Parathyroid adenoma (tissue), 2 donors: Measurements from ENCODE around the gene PEX12.

Experiments used
- H2AFZ ChIP-seq: fragments of 300-600 bp; sonication (generic); one replicate; pipeline ENCODE4 v1.7.0; 2017; ENCODE audit warnings: antibody characterized with exemption, mild to moderate bottlenecking
- H3K27ac ChIP-seq: fragments of 300-600 bp; sonication (generic); one replicate; pipeline ENCODE4 v1.7.0; 2017
- H3K27me3 ChIP-seq: fragments of 300-600 bp; sonication (generic); one replicate; pipeline ENCODE4 v1.7.0; 2017; ENCODE audit warnings: low read length; ENCODE audit not compliant: control insufficient read depth, insufficient read depth
- H3K36me3 ChIP-seq: fragments of 300-600 bp; sonication (generic); one replicate; pipeline ENCODE4 v1.7.0; 2017; ENCODE audit warnings: low read length; ENCODE audit not compliant: control insufficient read depth, insufficient read depth
- H3K4me1 ChIP-seq: fragments of 300-600 bp; sonication (generic); one replicate; pipeline ENCODE4 v1.7.0; 2017; ENCODE audit warnings: control low read depth
- H3K4me2 ChIP-seq: fragments of 300-600 bp; sonication (generic); one replicate; pipeline ENCODE4 v1.7.0; 2017; ENCODE audit warnings: low read length
- H3K4me3 ChIP-seq: fragments of 300-600 bp; sonication (generic); one replicate; pipeline ENCODE4 v1.7.0; 2017; ENCODE audit warnings: low read depth, low read length
- H3K79me2 ChIP-seq: fragments of 300-600 bp; sonication (generic); one replicate; pipeline ENCODE4 v1.7.0; 2017; ENCODE audit warnings: control low read depth
- H3K9ac ChIP-seq: fragments of 300-600 bp; sonication (generic); one replicate; pipeline ENCODE4 v1.7.0; 2017; ENCODE audit warnings: mild to moderate bottlenecking
- H3K9me3 ChIP-seq: fragments of 300-600 bp; sonication (generic); one replicate; pipeline ENCODE4 v1.7.0; 2017; ENCODE audit warnings: low read length; ENCODE audit not compliant: control insufficient read depth
- CTCF ChIP-seq: fragments of 300-600 bp; sonication (generic); IDR thresholded peaks from one replicate; pipeline ENCODE4 v1.7.0; 2017; ENCODE audit warnings: antibody characterized with exemption, mild to moderate bottlenecking
- donor health status: primary hyperparathyroidism.

Gene PEX12

GRCh38 chr17:35596530-35597233, 18.3 kb upstream of the PEX12 start:
- TF ChIP-seq CTCF, result no peak
- no peak overlapping the region for H3K27ac ChIP-seq
- no peak overlapping the region for H3K9ac ChIP-seq
- no peaks in the 10 kb centered on the region for H3K4me1 ChIP-seq
- H3K36me3 ChIP-seq, result no peaks in the 10 kb centered on the region
- no peaks in the 10 kb centered on the region for H3K27me3 ChIP-seq
- peaks cover 22% of the 10 kb centered on the region for H3K79me2 ChIP-seq
- H3K4me3 ChIP-seq, result no peak overlapping the region
- no peak overlapping the region for H2AFZ ChIP-seq
- no peak overlapping the region for H3K4me2 ChIP-seq
- no peaks in the 10 kb centered on the region for H3K9me3 ChIP-seq

GRCh38 chr17:35596072-35596471, 17.7 kb upstream of the PEX12 start:
- Histone ChIP-seq H2AFZ (no peak overlapping the region), H3K79me2 (peaks cover 25% of the 10 kb centered on the region), H3K36me3 (no peaks in the 10 kb centered on the region), H3K27ac (no peak overlapping the region), H3K9ac (no peak overlapping the region), H3K4me1 (no peaks in the 10 kb centered on the region), H3K27me3 (no peaks in the 10 kb centered on the region), H3K4me2 (no peak overlapping the region), H3K4me3 (no peak overlapping the region), H3K9me3 (no peaks in the 10 kb centered on the region)
- no peak for TF ChIP-seq CTCF

- H3K79me2 ChIP-seq, result peaks cover 40% of the 10 kb centered on the region
- H3K4me2 ChIP-seq, result peak overlapping the region; percentile 68
- H3K36me3 ChIP-seq, result no peaks in the 10 kb centered on the region
- H3K27me3 ChIP-seq, result no peaks in the 10 kb centered on the region
- TF ChIP-seq CTCF, result no peak
- no peak overlapping the region for H2AFZ ChIP-seq
- H3K9ac ChIP-seq, result no peak overlapping the region
- no peaks in the 10 kb centered on the region for H3K9me3 ChIP-seq
- no peak overlapping the region for H3K4me3 ChIP-seq
- peaks cover 9% of the 10 kb centered on the region for H3K4me1 ChIP-seq
- no peak overlapping the region for H3K27ac ChIP-seq
Measured at GRCh38 chr17:35588196-35588920, 10.0 kb upstream of the PEX12 start.

- Histone ChIP-seq H3K27ac (peak within 1 kb of the TSS; percentile 85), H3K36me3 (no peaks in the 10 kb centered on the region), H3K9ac (peak within 1 kb of the TSS; percentile 39), H3K4me2 (peak within 1 kb of the TSS; percentile 68), H3K4me3 (peak within 1 kb of the TSS; percentile 95), H3K9me3 (no peaks in the 10 kb centered on the region), H2AFZ (peak within 1 kb of the TSS; percentile 79), H3K79me2 (peaks cover 34% of the 10 kb centered on the region), H3K4me1 (peaks cover 9% of the 10 kb centered on the region), H3K27me3 (no peaks in the 10 kb centered on the region)
- TF ChIP-seq CTCF, result no peak
Measured at GRCh38 chr17:35587074-35587961, 8.9 kb upstream of the PEX12 start, which contains the start of gene AP2B1. Gene AP2B1, plus strand, starts transcription at chr17:35587322. Its CDS starts 6,709 bp downstream, at chr17:35594031.
